ENCODE data around the gene ZNF316. TPM values are rescaled to one million over a fixed set of nuclear protein-coding genes. Genes with fewer than 3 reads are reported as not detected.
"Not testable (repeated sequence)": the region's sequence is repeated elsewhere in the genome, so short reads cannot be mapped to it uniquely, and the experiment has no call there.

Gene ZNF316
- total RNA-seq, 1 donor from 2014 or later, result 16.5 TPM

- no peak for DNase-seq (ENCODE audit: missing footprints)
- no peak for ATAC-seq
- intact Hi-C loops (cut with DNase I), result no loop called here
Measured at GRCh38 chr7:6618621-6619020, 18.5 kb upstream of the ZNF316 start.

GRCh38 chr7:6619961-6620360 is 17.2 kb upstream of the ZNF316 start:
- ATAC-seq, result no peak
- intact Hi-C loops (cut with DNase I), result no loop called here
- no peak for DNase-seq (ENCODE audit: missing footprints)

GRCh38 chr7:6621195-6622133 is 15.7 kb upstream of the ZNF316 start:
- no peak for DNase-seq (ENCODE audit: missing footprints)
- intact Hi-C loops (cut with DNase I), result no loop called here
- ATAC-seq, result no peak

GRCh38 chr7:6622134-6622710 is 14.9 kb upstream of the ZNF316 start:
- no peak for ATAC-seq
- intact Hi-C loops (cut with DNase I), result no loop called here
- DNase-seq (ENCODE audit: missing footprints), result no peak

- no peak for DNase-seq (ENCODE audit: missing footprints)
- intact Hi-C loops (cut with DNase I), result no loop called here
- ATAC-seq, result no peak
Measured at GRCh38 chr7:6623589-6624245, 13.4 kb upstream of the ZNF316 start.

- ATAC-seq (no peak), DNase-seq (ENCODE audit: missing footprints) (no peak)
- intact Hi-C loops (cut with DNase I), result no loop called here
Measured at GRCh38 chr7:6624246-6624611, 12.9 kb upstream of the ZNF316 start.

GRCh38 chr7:6628045-6628444 is 9.1 kb upstream of the ZNF316 start:
- ATAC-seq, result no peak
- no peak for DNase-seq (ENCODE audit: missing footprints)
- intact Hi-C loops (cut with DNase I), result no loop called here

- intact Hi-C loops (cut with DNase I), result loop anchor here (10.0 kb wide), 1 partner anchor 75 kb away; the partner anchor contains the start of gene ZNF12
- ATAC-seq (no peak), DNase-seq (ENCODE audit: missing footprints) (no peak)
Measured at GRCh38 chr7:6630007-6630849, 6.9 kb upstream of the ZNF316 start.

- intact Hi-C loops (cut with DNase I), result loop anchor here (10.0 kb wide), 1 partner anchor 73 kb away; the partner anchor contains the start of gene ZNF12
Measured at GRCh38 chr7:6631605-6632004, 5.5 kb upstream of the ZNF316 start.

GRCh38 chr7:6634021-6634420 is 3.1 kb upstream of the ZNF316 start:
- no peak for ATAC-seq
- intact Hi-C loops (cut with DNase I), result loop anchor here (10.0 kb wide), 1 partner anchor 71 kb away; the partner anchor contains the start of gene ZNF12

More at GRCh38 chr7:6631605-6632004, 5.5 kb upstream of the ZNF316 start:
- DNase-seq (ENCODE audit: missing footprints) (no peak), ATAC-seq (no peak)

GRCh38 chr7:6634971-6635370 is 2.1 kb upstream of the ZNF316 start:
- intact Hi-C loops (cut with DNase I), result loop anchor here (10.0 kb wide), 1 partner anchor 70 kb away; the partner anchor contains the start of gene ZNF12
- not testable (repeated sequence) for DNase-seq (ENCODE audit: missing footprints); ATAC-seq

More at GRCh38 chr7:6634021-6634420, 3.1 kb upstream of the ZNF316 start:
- DNase-seq (ENCODE audit: missing footprints), result no peak

GRCh38 chr7:6637544-6638229 is 569 bp downstream of the ZNF316 start:
- intact Hi-C loops (cut with DNase I), result loop anchor here (10.0 kb wide), 1 partner anchor 67 kb away; the partner anchor contains the start of gene ZNF12
- no peak for DNase-seq (ENCODE audit: missing footprints)
- ATAC-seq, result peak; percentile 23

GRCh38 chr7:6639032-6639431 is 1.9 kb downstream of the ZNF316 start:
- DNase-seq (ENCODE audit: missing footprints) (no peak), ATAC-seq (no peak)
- intact Hi-C loops (cut with DNase I), result loop anchor here (10.0 kb wide), 1 partner anchor 66 kb away; the partner anchor contains the start of gene ZNF12

GRCh38 chr7:6639627-6640026 is 2.5 kb downstream of the ZNF316 start:
- intact Hi-C loops (cut with DNase I), result loop anchor here (10.0 kb wide), 1 partner anchor 65 kb away; the partner anchor contains the start of gene ZNF12
- DNase-seq (ENCODE audit: missing footprints) (no peak), ATAC-seq (no peak)

GRCh38 chr7:6640246-6640721 is 3.2 kb downstream of the ZNF316 start:
- intact Hi-C loops (cut with DNase I), result no loop called here
- ATAC-seq, result peak; percentile 20
- no peak for DNase-seq (ENCODE audit: missing footprints)

- ATAC-seq, result no peak
- intact Hi-C loops (cut with DNase I), result no loop called here
Measured at GRCh38 chr7:6641305-6642035, 4.4 kb downstream of the ZNF316 start.

More at GRCh38 chr7:6641305-6642035, 4.4 kb downstream of the ZNF316 start:
- DNase-seq (ENCODE audit: missing footprints), result peak; percentile 66

Measured in Right ventricle myocardium inferior (tissue), 1 donor.